Left lung (tissue), 10 donors: ENCODE results near the gene PEMT. TPM values are rescaled to one million over a fixed set of nuclear protein-coding genes. Genes with fewer than 3 reads are reported as not detected.

Experiments
- ATAC-seq: fragments of 200-7000 bp; cut with Tn5 transposase; one replicate; pipeline ENCODE4 v1.9.1; 2020; ENCODE audit warnings: moderate library complexity
- DNase-seq, 4 donors: peaks; one replicate each; pipeline ENCODE4 v3.0.0-alpha.2; 2013 to 2020
- H3K27ac ChIP-seq, 2 donors: fragments of 200-600 bp; sonication (generic) in 1 of 2; one replicate each; pipeline versions ENCODE4 v1.5.0 to v1.8.0; 2020 to 2021
- H3K27me3 ChIP-seq, 2 donors: fragments of 200-600 bp; sonication (generic) in 1 of 2; one replicate each; pipeline versions ENCODE4 v1.5.0 to v1.8.0; 2020 to 2021
- H3K36me3 ChIP-seq, 2 donors: fragments of 200-600 bp; sonication (generic) in 1 of 2; one replicate each; pipeline versions ENCODE4 v1.5.0 to v1.8.0; 2020 to 2021
- H3K4me1 ChIP-seq, 2 donors: fragments of 200-600 bp; one replicate each; pipeline ENCODE4 v1.8.0; 2021
- H3K4me3 ChIP-seq, 2 donors: fragments of 200-600 bp; sonication (generic) in 1 of 2; one replicate each; pipeline versions ENCODE4 v1.5.0 to v1.8.0; 2020 to 2021; ENCODE audit warnings: mild to moderate bottlenecking in 1 of 2
- H3K9me3 ChIP-seq, 2 donors: fragments of 200-600 bp; sonication (generic) in 1 of 2; one replicate each; pipeline versions ENCODE4 v1.5.0 to v1.8.0; 2020 to 2021
- CTCF ChIP-seq, 2 donors: fragments of 200-600 bp; sonication (generic) in 1 of 2; IDR thresholded peaks; one replicate each; pipeline versions ENCODE4 v1.5.0 to v1.8.0; 2021; ENCODE audit warnings: antibody characterized with exemption in 2 of 2
- intact Hi-C, 2 donors: fragments of 100-400 bp; cut with DNase I; formaldehyde crosslinking; loops; one replicate each; pipeline versions ENCODE4 v1.11.2 to v1.14.2; 2022
- polyA plus RNA-seq, 6 donors: library from polyadenylated mRNA; unstranded; fragments of 120-200 nt; gene quantifications; one replicate each; pipeline ENCODE4 v1.2.1, GENCODE V29; 2013; ENCODE audit not compliant: insufficient read length in 6 of 6
- total RNA-seq, 2 donors: library from RNA; stranded (reverse); fragmentation: NEBNext Ultra II Directional; extraction: Animal tissue kit (Norgen Biotek cat#: 25700); gene quantifications; one replicate each; pipeline ENCODE4 v1.2.1, GENCODE V29; 2021
- donor health status: DM: no; HTN: yes; CAD: no.
- donor health status: DM: no; HTN: no; CAD: no.

Gene PEMT
- total and polyA plus RNA-seq, 8 donors: 22.3 to 38.7 (median 28.3) TPM

GRCh38 chr17:17545984-17546383 lies 45.5 kb downstream of the PEMT start:
- ATAC-seq (no peak), DNase-seq (peak in 1 of 4 donors; percentile 59)
- H3K27me3 ChIP-seq: no peaks in the 10 kb centered on the region
- no peaks in the 10 kb centered on the region for H3K4me1 ChIP-seq
- H3K36me3 ChIP-seq: no peaks in the 10 kb centered on the region
- intact Hi-C loops: no loop called here
- H3K27ac ChIP-seq: no peak overlapping the region
- no peaks in the 10 kb centered on the region for H3K9me3 ChIP-seq
- H3K4me3 ChIP-seq: no peak overlapping the region
- no peak for TF ChIP-seq CTCF (IDR thresholded peaks at IDR 0.05)

- Histone ChIP-seq H3K4me1 (no peaks in the 10 kb centered on the region), H3K4me3 (no peak overlapping the region), H3K27me3 (no peaks in the 10 kb centered on the region), H3K36me3 (no peaks in the 10 kb centered on the region), H3K9me3 (no peaks in the 10 kb centered on the region), H3K27ac (no peak overlapping the region)
- intact Hi-C loops: no loop called here
- peak in 1 of 4 donors; percentile 71 for DNase-seq
- no peak for TF ChIP-seq CTCF (IDR thresholded peaks at IDR 0.05)
- ATAC-seq: peak; percentile 48
Observed at GRCh38 chr17:17545031-17545820, 46.3 kb downstream of the PEMT start.

- no peaks in the 10 kb centered on the region for H3K36me3 ChIP-seq
- TF ChIP-seq CTCF (IDR thresholded peaks at IDR 0.05): no peak
- intact Hi-C loops: no loop called here
- no peaks in the 10 kb centered on the region for H3K27me3 ChIP-seq
- no peak overlapping the region for H3K4me3 ChIP-seq
- H3K9me3 ChIP-seq: no peaks in the 10 kb centered on the region
- H3K27ac ChIP-seq: no peak overlapping the region
- ATAC-seq (no peak), DNase-seq (peak in 1 of 4 donors; percentile 60)
- H3K4me1 ChIP-seq: peaks cover 0 to 6% of the 10 kb centered on the region in 2 donors
Observed at GRCh38 chr17:17542906-17543635, 48.4 kb downstream of the PEMT start.

- ATAC-seq (no peak), DNase-seq (peak in 1 of 4 donors; percentile 56)
- H3K9me3 ChIP-seq: no peaks in the 10 kb centered on the region
- H3K4me1 ChIP-seq: peaks cover 0 to 8% of the 10 kb centered on the region in 2 donors
- TF ChIP-seq CTCF (IDR thresholded peaks at IDR 0.05): no peak
- H3K4me3 ChIP-seq: no peak overlapping the region
- no peaks in the 10 kb centered on the region for H3K27me3 ChIP-seq
- H3K27ac ChIP-seq: no peak overlapping the region
- no peaks in the 10 kb centered on the region for H3K36me3 ChIP-seq
- intact Hi-C loops: no loop called here
Observed at GRCh38 chr17:17541640-17542001, 49.9 kb downstream of the PEMT start.

GRCh38 chr17:17540935-17541639 lies 50.4 kb downstream of the PEMT start:
- no peak for TF ChIP-seq CTCF (IDR thresholded peaks at IDR 0.05)
- intact Hi-C loops: no loop called here
- Histone ChIP-seq H3K27me3 (no peaks in the 10 kb centered on the region), H3K4me1 (peaks cover under 1 to 8% of the 10 kb centered on the region in 2 donors), H3K36me3 (no peaks in the 10 kb centered on the region), H3K27ac (no peak overlapping the region), H3K9me3 (no peaks in the 10 kb centered on the region), H3K4me3 (no peak overlapping the region)
- ATAC-seq: no peak
- DNase-seq: peak in 1 of 4 donors; percentile 73
